GM21390 (cell line): ENCODE measurements around the gene NTN3.

Experiments
- ATAC-seq: cut with Tn5 transposase; IDR thresholded peaks from one replicate; pipeline ENCODE4 v1.9.1; 2021; ENCODE audit not compliant: unreplicated experiment

NTN3 gene

GRCh38 chr16:2465653-2466415 is 5.3 kb upstream of the NTN3 start:
- ATAC-seq, result no peak

GRCh38 chr16:2466667-2467527 is 4.2 kb upstream of the NTN3 start:
- no peak for ATAC-seq

- no peak for ATAC-seq
These were observed 3.4 kb upstream of the NTN3 start for GRCh38 chr16:2467528-2468232.

- no peak for ATAC-seq
These were observed 2.8 kb upstream of the NTN3 start for GRCh38 chr16:2468233-2468724.

- no peak for ATAC-seq
These were observed 2.2 kb upstream of the NTN3 start for GRCh38 chr16:2468725-2469398.

GRCh38 chr16:2469399-2470233 is 1.5 kb upstream of the NTN3 start:
- ATAC-seq, result no peak

GRCh38 chr16:2470234-2470601 is 879 bp upstream of the NTN3 start:
- ATAC-seq, result no peak

GRCh38 chr16:2470603-2471015 is 488 bp upstream of the NTN3 start:
- ATAC-seq, result no peak

- no peak for ATAC-seq
These were observed 773 bp downstream of the NTN3 start for GRCh38 chr16:2471653-2472487.

GRCh38 chr16:2472488-2472864 is 1.4 kb downstream of the NTN3 start:
- ATAC-seq, result no peak

- ATAC-seq, result no peak
These were observed 1.9 kb downstream of the NTN3 start for GRCh38 chr16:2472885-2473445.

GRCh38 chr16:2473446-2473926 is 2.4 kb downstream of the NTN3 start:
- no peak for ATAC-seq

GRCh38 chr16:2473999-2474876 is 3.1 kb downstream of the NTN3 start:
- ATAC-seq, result no peak

GRCh38 chr16:2474877-2475412 is 3.8 kb downstream of the NTN3 start, which contains the start of gene TBC1D24:
TSS of gene TBC1D24 (plus strand) at chr16:2475127. CDS start at chr16:2496149, 21,022 bp downstream.
- peak; percentile 47 for ATAC-seq

GRCh38 chr16:2475413-2476344 is 4.6 kb downstream of the NTN3 start:
- ATAC-seq, result no peak

- ATAC-seq, result no peak
These were observed 5.2 kb downstream of the NTN3 start for GRCh38 chr16:2476345-2476720.
